GM18511 (cell line): Measurements from ENCODE around the gene PYROXD2.

Experiments
- ATAC-seq: cut with Tn5 transposase; IDR thresholded peaks from one replicate; pipeline ENCODE4 v1.9.1; 2021; ENCODE audit warnings: mild to moderate bottlenecking, moderate library complexity; ENCODE audit not compliant: unreplicated experiment

PYROXD2 gene

DNA sequence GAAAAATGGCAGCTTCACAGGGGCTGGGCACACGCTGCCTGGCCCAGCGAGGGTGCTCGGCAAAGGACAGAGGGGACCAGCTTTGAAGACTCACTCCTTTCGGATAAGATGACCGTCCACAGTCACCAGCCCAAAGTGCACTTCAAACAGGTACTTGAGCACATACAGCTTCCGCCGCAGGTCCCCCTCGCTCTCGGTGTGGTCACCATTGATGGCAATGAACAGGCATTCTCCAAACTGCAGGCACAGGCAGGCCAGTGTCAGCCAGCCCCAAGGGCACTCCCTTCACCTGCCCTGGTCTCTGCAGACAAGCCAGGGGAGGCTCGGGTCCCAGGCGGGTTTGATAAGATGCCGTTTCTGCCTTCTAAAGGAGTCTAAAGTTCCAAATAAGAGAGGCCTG, 20.2 kb upstream of the PYROXD2 start:
- ATAC-seq = no peak

DNA sequence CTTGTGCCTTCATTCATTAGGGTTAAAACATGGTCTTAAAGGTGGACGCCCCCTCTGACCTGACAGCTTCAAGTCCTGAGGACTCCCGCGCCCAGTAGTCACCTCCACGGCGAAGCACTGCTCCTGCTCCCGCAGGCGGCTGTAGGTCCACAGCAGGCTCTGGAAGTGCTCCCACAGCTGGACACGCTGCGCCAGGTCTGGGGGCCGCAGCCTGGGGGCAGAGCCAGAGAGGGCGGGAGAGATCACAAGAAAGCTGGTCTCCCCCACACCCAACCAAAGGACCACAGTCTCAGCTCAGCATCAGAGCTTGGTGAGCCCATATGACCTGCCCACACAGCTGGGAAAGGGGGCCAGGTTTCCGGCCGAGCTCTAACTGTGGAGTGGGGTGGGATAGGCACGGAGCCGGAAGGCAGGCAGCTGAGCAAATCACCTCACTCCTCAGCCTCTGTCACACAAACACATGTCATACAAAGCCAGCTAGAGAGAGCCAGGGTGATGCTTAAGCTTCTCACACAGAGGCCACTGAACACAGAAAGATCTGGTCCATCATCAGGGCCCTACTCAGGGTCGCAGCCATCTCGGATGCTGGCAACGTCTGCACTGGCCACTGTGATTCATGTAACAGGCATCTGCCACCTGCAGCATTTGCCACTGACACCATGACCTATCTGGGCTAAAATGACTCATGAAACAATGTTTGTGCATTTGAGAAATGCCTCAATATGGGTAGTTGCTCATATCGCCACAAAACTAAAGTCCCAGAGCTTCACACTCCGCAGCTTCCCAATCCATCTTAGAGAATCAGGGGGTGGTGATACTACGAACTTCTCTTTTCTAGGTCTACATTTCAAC, 19.1 kb upstream of the PYROXD2 start:
- no peak for ATAC-seq

DNA sequence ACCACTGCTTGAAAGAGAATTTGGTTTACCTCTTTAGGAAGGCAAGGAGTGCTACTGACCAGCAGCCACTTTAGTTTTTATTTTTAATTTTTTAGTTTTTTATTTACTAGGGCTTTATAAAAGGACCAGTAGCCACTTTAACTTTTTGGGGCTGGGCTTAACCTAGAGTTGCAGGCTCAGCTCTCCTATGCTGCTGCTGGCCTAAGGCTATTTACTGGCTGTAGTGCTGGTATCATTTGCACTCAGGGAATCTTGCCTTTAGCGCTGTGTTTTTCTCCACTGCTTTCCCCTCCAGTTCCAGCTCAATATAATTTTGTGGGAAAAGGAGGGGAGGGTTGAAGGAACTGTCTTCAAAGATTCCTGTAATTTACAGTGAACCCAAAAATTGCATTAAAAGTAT, 18.4 kb upstream of the PYROXD2 start:
- no peak for ATAC-seq

DNA sequence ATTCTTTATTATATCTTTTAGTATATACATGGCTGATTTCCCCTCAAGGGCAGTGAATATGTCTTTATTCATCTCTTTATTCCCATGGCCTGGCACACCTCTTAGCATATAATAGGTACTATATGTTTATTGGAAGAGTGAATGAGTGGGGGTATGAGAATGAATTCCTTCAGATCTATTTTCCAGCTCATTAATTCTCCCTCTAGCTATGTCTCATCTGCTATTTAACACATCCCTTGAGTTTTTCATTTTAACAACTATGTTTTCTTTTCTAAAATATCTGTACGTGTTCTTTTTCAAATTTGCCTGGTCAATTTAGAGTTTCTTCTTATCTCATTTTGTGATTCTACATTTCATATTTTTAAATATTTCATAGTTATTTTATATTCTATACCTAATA, 17.3 kb upstream of the PYROXD2 start:
- no peak for ATAC-seq

DNA sequence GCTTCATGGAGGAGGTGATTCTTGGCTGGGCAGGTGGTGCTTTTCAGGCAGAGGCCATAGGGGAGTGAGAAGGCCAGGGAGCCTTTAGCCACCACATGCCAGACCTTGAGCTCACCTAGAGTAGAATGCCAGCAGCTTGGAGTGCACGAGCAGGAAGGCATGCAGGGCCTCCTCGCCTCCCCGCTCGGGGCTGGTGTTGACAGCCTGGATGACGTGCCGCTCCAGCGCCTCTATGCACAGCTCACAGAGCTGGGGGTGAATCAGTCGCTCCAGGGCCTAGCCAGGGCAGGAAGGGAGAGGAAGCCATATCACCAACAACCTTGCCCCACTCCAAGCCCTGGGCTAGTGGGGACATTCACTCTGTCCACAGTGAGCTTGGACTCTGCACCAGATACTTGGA, 16.0 kb upstream of the PYROXD2 start:
- no peak for ATAC-seq

DNA sequence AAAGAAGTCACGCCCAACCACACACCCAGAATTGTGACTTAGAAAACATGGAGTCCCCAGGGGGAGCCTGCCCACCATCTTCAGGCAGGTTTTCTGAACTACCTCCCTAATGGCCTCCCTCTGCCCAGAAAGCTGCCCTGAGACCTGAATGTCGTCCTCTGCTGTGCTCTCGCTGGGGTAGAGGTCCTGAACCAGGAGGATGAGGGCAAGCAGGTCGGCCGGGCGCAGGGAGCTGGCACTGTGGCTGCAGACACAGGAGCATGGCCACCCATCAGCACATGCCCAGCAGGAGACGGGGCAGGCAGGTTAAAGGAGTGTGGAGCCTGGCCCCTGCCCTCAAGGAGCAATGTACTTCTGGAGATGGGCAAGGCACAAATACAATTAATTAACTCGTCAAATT, 15.4 kb upstream of the PYROXD2 start:
- ATAC-seq = no peak

DNA sequence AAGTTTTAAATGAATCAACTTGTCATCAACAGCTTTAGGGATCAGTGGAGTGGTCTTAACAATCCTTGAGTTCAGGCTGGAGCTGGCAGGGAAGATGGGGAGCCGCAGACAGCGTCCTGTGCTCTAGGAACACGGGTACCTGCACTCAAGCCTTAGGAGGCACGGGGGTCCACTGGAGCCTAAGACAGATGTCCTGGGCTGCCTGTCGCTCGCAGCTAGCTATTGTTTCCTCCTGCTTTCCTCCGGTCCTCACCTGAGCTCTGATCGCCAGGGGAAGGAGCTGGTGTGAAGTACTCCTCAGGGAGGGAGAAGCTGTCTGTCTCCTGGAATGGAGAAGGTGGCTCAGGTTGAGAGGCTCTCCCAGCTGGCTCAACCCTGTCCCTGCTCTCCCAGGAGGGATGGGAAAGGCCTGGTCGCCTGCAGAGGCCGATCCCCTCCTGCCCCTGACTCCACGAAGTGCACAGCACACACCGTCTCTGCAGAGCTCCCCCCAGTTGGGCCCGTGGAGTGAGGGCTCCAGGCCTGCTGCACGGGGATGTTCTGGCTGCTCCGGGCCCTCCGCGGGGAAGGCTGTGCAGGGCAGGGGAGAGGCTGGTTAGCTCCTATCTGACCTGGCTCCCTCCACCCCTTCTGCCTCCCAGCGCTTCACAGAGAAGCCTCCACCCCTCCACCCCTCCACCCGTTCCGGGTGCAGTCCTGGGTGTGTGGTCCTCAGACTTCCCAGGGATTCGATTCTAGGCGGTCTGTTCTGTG, 14.5 kb upstream of the PYROXD2 start:
- ATAC-seq = no peak

DNA sequence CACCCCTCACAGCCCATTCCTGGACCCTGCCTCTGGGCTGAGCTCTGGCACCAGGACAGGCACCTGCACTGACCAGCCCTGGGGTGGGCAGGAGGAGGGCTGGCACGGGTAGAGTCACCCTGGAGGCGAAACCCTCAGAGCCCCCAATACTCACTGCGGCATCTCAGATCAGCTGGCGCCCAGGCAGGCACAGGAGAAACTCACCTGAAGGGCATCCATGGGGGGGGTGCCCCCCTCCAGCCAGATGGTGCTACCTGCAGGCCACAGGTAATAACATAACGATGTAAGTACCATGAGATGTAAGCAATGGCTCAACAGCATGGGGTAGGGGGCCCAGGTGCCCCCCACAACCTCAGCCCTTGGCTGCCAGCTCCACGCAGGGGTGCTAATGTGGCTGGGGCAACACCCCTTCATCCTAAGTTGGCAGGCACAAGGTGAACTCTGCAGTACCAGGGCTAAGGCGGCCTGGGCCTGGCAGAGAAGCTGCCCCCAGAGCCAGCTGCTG, 12.1 kb upstream of the PYROXD2 start:
- ATAC-seq = no peak

DNA sequence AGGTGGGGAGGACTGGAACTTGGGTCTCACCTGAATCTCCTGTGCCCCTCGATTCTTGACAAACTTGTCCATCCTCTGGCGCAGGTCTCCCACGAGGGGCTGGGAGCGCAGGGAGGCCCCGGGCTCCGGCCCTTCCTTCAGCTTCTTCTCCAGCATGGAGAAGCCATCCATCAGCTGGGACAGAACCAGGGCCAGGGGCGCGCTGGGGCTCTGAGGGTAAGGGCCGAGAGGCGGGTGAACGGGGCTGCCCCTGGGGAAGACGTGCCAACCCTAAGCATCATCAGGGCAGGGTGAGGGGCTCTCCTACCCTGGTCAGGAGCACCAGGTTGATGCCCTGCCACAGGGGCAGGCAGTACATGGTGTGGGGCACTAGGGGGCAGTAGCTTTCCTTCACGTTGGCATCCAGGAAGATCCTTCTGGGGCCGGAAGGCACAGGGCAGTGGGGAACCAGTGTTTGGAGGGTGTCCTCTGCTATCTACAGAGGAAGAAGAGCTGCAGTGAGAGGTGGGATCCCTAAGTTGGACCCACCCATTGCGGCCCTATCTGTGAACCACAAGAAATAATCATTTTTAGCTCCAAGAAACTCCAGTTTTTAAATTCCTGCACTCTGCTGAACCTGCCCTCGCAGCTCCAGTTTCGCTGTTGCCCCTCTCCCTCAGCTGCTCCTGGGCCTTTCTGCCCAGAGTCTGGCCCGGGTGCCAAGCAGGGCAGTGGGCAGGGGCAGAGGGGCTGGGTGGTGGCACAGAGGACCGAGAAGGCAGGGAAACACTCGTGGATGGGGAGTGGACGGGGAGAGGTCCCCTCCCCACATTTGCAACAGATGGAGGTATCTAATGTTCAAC, 10.8 kb upstream of the PYROXD2 start:
- peak; percentile 63 for ATAC-seq

DNA sequence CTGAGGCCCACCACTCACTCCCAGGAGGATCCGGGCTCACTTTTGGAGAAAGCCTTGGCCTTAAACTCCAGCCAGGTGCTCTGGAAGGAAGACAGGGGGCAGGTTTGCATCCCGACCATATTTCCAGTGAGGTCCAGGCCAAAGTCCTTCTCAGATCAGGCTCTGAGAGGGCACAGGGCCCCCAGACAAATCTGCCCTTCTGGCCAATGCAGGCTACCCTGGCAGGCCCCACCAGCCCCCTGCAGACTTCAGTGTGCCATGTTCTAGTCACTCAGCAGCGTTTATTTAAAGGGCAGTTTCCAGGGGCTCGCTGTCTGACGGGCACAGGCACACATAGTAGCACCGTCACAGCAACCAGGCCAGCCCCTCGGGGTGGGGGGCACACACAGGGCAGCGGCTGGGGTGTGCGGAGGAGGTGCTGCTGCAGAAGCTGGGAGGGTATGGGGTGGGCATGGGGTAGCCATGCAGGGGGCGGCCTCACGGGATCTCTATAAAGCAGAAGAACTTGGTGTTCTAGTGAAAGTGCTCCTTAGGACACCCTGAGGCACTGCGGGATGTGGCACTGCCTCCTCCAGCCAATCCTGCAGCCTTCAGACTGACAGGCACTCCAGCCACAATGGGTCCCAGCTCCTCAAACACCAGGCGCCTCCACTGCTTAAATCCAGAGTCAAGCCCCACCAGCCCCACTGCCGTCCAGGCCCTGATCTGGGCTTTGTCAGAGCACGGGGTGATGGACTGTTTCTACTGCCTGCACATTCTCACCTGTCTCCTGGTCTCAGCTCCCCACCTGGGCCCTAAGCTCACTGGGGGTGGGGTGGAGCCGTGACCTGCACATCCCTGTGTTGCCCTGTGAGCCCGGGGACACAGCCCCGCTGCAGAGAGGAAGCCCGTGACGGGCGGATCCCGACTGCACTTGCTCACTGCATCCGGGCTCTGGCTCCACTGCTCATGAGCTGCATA, 9.6 kb upstream of the PYROXD2 start:
- ATAC-seq = no peak

DNA sequence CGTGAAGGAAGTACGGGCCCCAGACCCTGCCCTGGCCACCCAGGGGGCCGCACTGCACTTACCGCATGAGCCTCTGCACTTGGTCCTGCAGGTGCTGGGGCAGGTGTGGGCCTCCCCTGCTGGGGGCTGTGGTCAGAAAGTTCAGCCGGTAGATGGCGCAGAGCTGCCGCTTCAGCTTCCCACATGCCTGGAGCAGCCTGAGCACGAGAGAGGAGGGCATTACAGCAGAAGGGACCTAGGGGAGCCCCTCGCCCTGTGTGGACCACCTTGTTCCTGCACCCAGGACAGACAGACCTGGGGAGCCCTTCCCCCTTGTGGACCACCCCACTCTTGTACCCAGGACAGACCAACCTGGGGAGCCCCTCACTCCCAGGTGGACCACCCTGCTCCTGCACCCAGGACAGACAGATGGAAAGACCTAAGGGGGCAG, 8.7 kb upstream of the PYROXD2 start:
- no peak for ATAC-seq

DNA sequence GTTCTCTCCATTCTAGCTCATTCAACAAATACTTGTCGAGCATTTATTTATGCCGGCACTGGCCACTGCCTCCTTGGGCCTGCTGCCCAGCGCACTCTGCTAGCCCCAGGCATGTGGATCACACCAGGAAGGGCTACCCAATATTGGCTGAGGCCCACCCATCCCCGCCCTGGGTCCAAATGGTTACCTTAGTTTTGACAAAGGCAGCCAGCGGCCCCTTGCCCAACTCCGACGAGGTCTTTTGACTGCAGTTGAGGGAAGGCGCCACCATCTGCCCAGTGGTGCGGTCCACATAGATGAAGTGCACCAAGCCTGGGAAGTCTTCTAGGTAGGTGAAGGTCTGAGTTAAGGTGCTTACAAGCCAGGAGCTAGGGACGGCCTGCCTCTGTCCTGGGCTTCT, 7.2 kb upstream of the PYROXD2 start:
- ATAC-seq = no peak

DNA sequence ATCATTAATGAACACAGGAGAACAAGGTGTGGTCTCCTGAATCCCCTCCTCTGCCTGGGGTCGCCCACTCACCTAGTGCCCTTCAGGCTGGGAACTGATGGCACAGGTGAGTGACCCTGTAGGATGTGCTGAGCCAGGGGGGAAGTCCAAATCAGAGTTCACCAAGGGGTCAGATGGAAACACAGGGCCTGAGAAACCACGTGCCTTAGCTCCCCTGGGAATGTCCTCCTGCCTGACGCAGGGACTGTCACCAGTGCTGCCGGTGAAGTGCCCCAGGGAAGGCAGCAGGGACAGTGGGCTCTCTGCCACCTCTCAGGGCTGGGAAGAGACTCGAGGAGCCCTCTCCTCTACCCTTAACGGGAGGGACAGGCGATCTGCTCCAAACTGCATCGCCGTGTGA, 5.8 kb upstream of the PYROXD2 start:
- no peak for ATAC-seq

DNA sequence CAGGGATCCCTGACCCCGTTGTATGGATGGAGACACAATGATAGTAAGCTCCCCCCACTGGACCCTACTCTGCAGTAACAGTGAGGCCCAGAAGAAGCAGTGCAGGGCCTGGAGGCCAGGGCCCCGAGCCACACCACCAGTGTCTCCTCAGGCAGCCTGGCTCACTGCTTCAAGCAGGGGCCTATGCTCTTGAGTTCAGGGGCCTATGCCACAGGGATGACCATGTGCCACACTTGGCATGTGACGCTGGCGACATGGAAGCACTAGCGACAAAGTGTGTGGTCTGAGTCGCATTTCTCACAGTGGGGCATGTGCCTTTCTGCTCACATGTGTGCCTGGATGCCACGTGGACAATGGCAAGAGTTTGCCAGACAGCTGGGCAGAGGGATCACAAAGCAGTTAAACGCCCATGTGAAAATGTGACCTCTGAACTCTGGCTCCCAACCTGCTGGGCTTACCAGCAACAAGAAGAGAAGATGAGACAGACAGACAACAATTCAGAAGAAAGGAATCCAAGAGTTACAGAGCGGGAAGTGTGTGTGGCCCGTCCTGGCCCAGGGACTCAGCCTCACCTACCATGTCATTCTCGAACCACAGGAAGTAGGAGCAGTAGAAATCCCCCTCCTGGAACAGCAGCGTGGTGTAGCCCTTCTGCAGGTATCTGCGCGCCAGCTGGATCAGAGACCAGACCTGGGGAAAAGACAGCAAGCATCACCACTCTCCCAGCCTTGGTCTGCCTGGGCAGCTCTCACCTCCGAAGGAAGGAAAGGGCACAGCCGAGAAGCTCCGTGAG, 4.7 kb upstream of the PYROXD2 start:
- ATAC-seq = no peak

DNA sequence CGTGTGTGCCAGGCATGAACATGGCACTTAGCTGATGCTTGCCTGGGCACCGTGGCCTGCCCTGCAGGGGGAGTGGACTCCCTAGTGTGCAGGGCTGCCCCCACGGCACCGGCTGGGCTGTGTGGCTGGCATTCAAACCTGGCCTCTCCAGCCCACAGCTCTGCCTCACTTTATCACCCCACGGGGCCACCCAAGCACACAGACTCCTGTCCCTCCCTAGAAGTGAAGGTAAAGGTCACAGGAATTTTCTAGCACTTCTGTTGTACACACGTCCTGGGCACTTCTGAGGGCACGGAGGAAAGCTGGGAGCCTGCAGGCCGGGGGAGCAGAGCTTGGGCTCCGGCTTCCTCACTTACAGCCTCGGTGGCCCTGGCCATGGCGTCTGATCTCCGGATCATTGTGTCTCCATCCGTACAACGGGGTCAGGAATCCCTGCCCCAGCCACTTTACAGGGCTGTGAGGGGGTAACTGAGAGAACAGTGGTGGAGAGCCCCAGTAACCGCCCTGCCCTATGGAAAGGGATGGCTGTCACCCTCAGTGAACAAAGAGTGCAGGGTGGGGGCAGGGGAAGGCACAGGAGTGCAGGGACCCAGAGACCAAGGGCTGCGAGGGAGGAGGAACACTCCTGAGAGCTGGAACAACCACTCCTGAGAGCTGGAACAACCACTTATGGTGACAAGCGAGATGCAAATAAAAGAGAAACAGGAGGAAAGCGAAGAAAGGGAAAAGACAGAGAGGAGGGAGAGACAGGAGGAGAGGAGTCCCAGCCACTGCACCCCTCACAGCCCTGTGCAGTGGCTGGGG, 3.9 kb upstream of the PYROXD2 start:
- ATAC-seq = no peak

DNA sequence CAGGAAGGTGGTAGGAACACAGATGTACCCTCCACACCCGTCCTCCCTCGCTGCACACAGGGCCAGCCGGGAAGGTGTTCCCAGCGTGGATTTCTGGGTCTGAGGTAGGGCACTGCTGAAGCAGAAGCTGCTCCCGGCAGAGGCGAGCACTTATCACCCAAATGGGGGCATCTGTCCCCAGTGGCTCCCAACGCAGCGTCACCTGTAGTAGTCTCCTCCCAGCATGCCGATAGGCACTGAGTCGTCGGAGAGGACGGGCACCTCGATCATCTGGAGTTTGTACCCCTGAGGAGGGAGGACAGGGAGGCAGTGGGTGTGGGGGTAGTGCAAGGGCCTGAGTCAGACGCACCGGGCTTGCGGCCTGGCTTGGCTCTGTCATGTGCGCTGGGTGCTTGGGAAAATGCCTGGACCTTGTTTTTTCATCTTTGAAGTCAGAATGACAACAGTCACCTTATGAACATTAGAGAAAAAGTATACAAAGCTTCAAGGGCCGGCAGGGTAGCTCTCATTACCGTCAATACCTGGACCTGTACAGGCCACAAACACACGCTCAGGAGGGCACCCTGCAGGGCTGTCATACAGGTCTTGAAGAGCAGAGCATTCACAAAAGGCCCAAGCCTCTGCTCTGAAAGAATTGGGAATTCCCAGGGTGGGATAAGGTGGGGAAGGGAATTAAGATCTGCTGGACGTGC, 3.1 kb upstream of the PYROXD2 start:
- no peak for ATAC-seq

DNA sequence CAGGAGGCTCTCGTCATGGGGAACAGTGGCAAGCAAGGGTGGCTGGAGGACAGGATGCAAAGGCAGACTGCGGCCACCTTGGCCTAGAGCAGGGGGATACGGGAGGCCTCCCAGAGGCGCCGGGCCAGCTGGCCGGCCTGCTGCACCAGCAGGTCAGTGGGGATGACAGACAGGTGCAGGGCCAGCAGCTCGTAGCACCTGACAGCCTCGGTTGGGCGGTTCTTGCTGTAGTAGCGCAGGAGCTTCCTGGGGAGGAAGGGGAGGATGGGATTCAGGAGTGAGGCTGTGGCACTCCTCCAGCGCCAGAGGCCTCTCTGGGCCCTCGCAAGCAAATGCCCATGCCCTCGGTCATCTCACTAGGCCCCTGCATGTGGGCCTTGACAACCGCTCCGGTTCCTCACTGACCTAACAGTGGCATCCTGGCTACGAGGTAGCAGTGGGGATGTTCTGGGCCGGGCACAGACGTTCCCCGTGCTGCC, 2.5 kb upstream of the PYROXD2 start:
- ATAC-seq = no peak
